Spleen (tissue), 11 donors: Measurements from ENCODE around the gene TMEM147. TPM values are rescaled to one million over a fixed set of nuclear protein-coding genes. Genes with fewer than 3 reads are reported as not detected.

ENCODE experiments used
- DNase-seq: peaks from one replicate; pipeline ENCODE4 v3.0.0-alpha.2; 2020
- H3K27ac ChIP-seq, 8 donors: fragments of 200-600 bp; sonication (generic) in 7 of 8; 1 replicate in 4 of 8; 2 replicates in 4 of 8; pipeline versions ENCODE4 v1.5.0 to v1.8.0; 2016 to 2021; ENCODE audit warnings: inconsistent platforms in 4 of 8, mild to moderate bottlenecking in 4 of 8, moderate library complexity in 1 of 8
- H3K27me3 ChIP-seq, 7 donors: fragments of 200-600 bp; sonication (generic) in 6 of 7; replicated peaks in 1 of 7; 1 replicate in 4 of 7; 2 replicates in 3 of 7; pipeline versions ENCODE4 v1.5.0 to v1.8.0; 2016 to 2021; ENCODE audit warnings: inconsistent platforms in 3 of 7, mild to moderate bottlenecking in 1 of 7
- H3K36me3 ChIP-seq, 6 donors: fragments of 200-600 bp; sonication (generic) in 5 of 6; 1 replicate in 4 of 6; 2 replicates in 2 of 6; pipeline versions ENCODE4 v1.5.0 to v1.8.0; 2016 to 2021; ENCODE audit warnings: inconsistent platforms in 2 of 6
- H3K4me1 ChIP-seq, 6 donors: fragments of 200-600 bp; sonication (generic) in 5 of 6; 1 replicate in 3 of 6; 2 replicates in 3 of 6; pipeline versions ENCODE4 v1.5.0 to v1.8.0; 2016 to 2021; ENCODE audit warnings: inconsistent platforms in 3 of 6
- H3K4me3 ChIP-seq, 8 donors: fragments of 200-600 bp; sonication (generic) in 7 of 8; 1 replicate in 4 of 8; 2 replicates in 4 of 8; pipeline versions ENCODE4 v1.5.0 to v1.8.0; 2016 to 2021; ENCODE audit warnings: inconsistent platforms in 4 of 8, mild to moderate bottlenecking in 4 of 8, moderate library complexity in 2 of 8
- H3K9me3 ChIP-seq, 8 donors: fragments of 200-600 bp; sonication (generic) in 7 of 8; 1 replicate in 4 of 8; 2 replicates in 4 of 8; pipeline versions ENCODE4 v1.5.0 to v1.8.0; 2016 to 2021; ENCODE audit warnings: inconsistent platforms in 4 of 8
- CTCF ChIP-seq, 11 experiments: fragments of 200-600 bp in 7 of 11; fragments of 450-650 bp in 4 of 11; sonication (generic) in 4 of 11; IDR thresholded peaks in 8 of 11; conservative IDR thresholded peaks in 3 of 11; 1 replicate in 7 of 11; 2 replicates in 4 of 11; pipeline versions ENCODE4 v1.4.0 to v1.8.0; 2016 to 2021; ENCODE audit warnings: antibody characterized with exemption in 11 of 11, inconsistent platforms in 4 of 11, mild to moderate bottlenecking in 1 of 11
- POLR2A ChIP-seq, 3 donors: fragments of 450-650 bp; IDR thresholded peaks; one replicate each; pipeline ENCODE4 v1.5.1; 2017; ENCODE audit warnings: antibody characterized with exemption in 3 of 3, mild to moderate bottlenecking in 1 of 3
- POLR2AphosphoS5 ChIP-seq, 3 donors: sonication (generic); formaldehyde crosslinking; IDR thresholded peaks; one replicate each; pipeline ENCODE4 v1.5.1; 2017; ENCODE audit warnings: antibody characterized with exemption in 3 of 3
- WGBS, 5 donors: extraction: QIAGEN DNeasy Blood & Tissue Kit in 3 of 5; methylation state at CpG; one replicate each; pipeline versions ENCODE4 v1.1.5 to v1.1.7; 2013 to 2018; 5-methylcytosine and 5-hydroxymethylcytosine counted together
- intact Hi-C: fragments of 100-400 bp; cut with DNase I; formaldehyde crosslinking; loops from one replicate; pipeline ENCODE4 v1.15.0; 2023; ENCODE audit warnings: low total_unique reads
- polyA plus RNA-seq, 3 donors: library from polyadenylated mRNA; stranded (reverse); fragments of 200-250 nt; gene quantifications; one replicate each; pipeline ENCODE4 v1.2.1, GENCODE V29; 2013
- total RNA-seq, 7 donors: library from RNA; depleted of rRNA in 3 of 7; stranded (reverse); fragments of >200 nt in 3 of 7; fragmentation: NEBNext Ultra II Directional in 4 of 7; extraction: Animal tissue kit (Norgen Biotek cat#: 25700) in 4 of 7; gene quantifications; one replicate each; pipeline versions ENCODE4 v1.1.0 to v1.2.1, GENCODE V29; 2016 to 2021
- donor health status: healthy with polysubstance abuse.
- donor health status: DM: no; HTN: no; CAD: no; lungs with moderate emphysema.
- donor health status: DM: no; HTN: no; CAD: no.
- donor health status: Bipolar disorder and iron deficiency.
- donor health status: healthy.
- donor health status: DM: no; HTN: no; CAD: no.
- donor health status: DM: yes; HTN: yes; CAD: no.

The TMEM147 gene
- total and polyA plus RNA-seq, 10 donors = 47.6 to 88.7 (median 56.3) TPM

GRCh38 chr19:35546532-35546931 is 1.1 kb downstream of the TMEM147 start:
- WGBS, 5 donors = 88 to 93% (median 90%) methylated on average over 8 of the region's 8 CpGs
- H3K4me3 ChIP-seq = peak overlapping the region in 6 of 8 donors; percentile 64 to 93 (median 78)
- H3K27ac ChIP-seq = peak overlapping the region in 1 of 8 donors; percentile 86
- H3K9me3 ChIP-seq = no peaks in the 10 kb centered on the region
- intact Hi-C loops = no loop called here
- TF ChIP-seq POLR2A (IDR thresholded peaks at IDR 0.05) (no peak), CTCF (IDR thresholded peaks at IDR 0.05 in 8 of 11, conservative IDR thresholded peaks at IDR 0.05 in 3 of 11) (no peak), POLR2AphosphoS5 (IDR thresholded peaks at IDR 0.05) (no peak)
- DNase-seq = no peak
- H3K36me3 ChIP-seq = peaks cover 0 to 49% (median 2%) of the 10 kb centered on the region in 6 donors
- peaks cover 17 to 46% (median 30%) of the 10 kb centered on the region in 6 donors for H3K4me1 ChIP-seq
- no peaks in the 10 kb centered on the region for H3K27me3 ChIP-seq

GRCh38 chr19:35549174-35549788 is 3.9 kb downstream of the TMEM147 start:
- Histone ChIP-seq H3K9me3 (no peaks in the 10 kb centered on the region), H3K4me1 (peaks cover 14 to 41% (median 27%) of the 10 kb centered on the region in 6 donors), H3K27me3 (no peaks in the 10 kb centered on the region), H3K4me3 (no peak overlapping the region), H3K36me3 (peaks cover 0 to 41% (median 2%) of the 10 kb centered on the region in 6 donors), H3K27ac (no peak overlapping the region)
- no peak for TF ChIP-seq POLR2AphosphoS5 (IDR thresholded peaks at IDR 0.05)
- no peak for TF ChIP-seq POLR2A (IDR thresholded peaks at IDR 0.05)
- TF ChIP-seq CTCF (IDR thresholded peaks at IDR 0.05 in 8 of 11, conservative IDR thresholded peaks at IDR 0.05 in 3 of 11) = peak; percentile 59 to 89 (median 77)
- intact Hi-C loops = no loop called here
- no peak for DNase-seq
- WGBS, 5 donors = 18 to 28% (median 23%) methylated on average over 6 of the region's 6 CpGs

- H3K4me3 ChIP-seq = no peak overlapping the region
- no peak for DNase-seq
- H3K4me1 ChIP-seq = peaks cover 11 to 34% (median 20%) of the 10 kb centered on the region in 6 donors
- peaks cover 0 to 41% (median 2%) of the 10 kb centered on the region in 6 donors for H3K36me3 ChIP-seq
- H3K27me3 ChIP-seq = peaks cover 0 to under 1% (median 0%) of the 10 kb centered on the region in 7 donors
- 87 to 95% (median 93%) methylated on average over 8 to 15 of the region's 15 CpGs for WGBS, 5 donors
- H3K9me3 ChIP-seq = no peaks in the 10 kb centered on the region
- no peak for TF ChIP-seq POLR2A (IDR thresholded peaks at IDR 0.05)
- TF ChIP-seq CTCF (IDR thresholded peaks at IDR 0.05 in 8 of 11, conservative IDR thresholded peaks at IDR 0.05 in 3 of 11) = no peak
- TF ChIP-seq POLR2AphosphoS5 (IDR thresholded peaks at IDR 0.05) = no peak
- no peak overlapping the region for H3K27ac ChIP-seq
- intact Hi-C loops = loop anchor here (10.0 kb wide), 1 partner anchor 165 kb away; the partner anchor contains the start of gene KMT2B
Measured at GRCh38 chr19:35549879-35550523, 4.6 kb downstream of the TMEM147 start.
